Measurements from ENCODE around the gene ADGRG1.

Gene ADGRG1

GRCh38 chr16:57679016-57679415 lies 50.6 kb downstream of the ADGRG1 start:
- no peaks in the 10 kb centered on the region for H3K36me3 ChIP-seq (replicated peaks; ENCODE audit: insufficient read depth, low read length)
- H3F3A ChIP-seq (ENCODE audit: insufficient read depth, low read length) = no peaks in the 10 kb centered on the region
- no peaks in the 10 kb centered on the region for H4K20me1 ChIP-seq (ENCODE audit: insufficient read depth, low read length)
- no peak overlapping the region for H3K9ac ChIP-seq (ENCODE audit: low read length)
- H3K9me3 ChIP-seq (replicated peaks; ENCODE audit: insufficient read depth, low read length) = no peaks in the 10 kb centered on the region
- H3K4me1 ChIP-seq (ENCODE audit: low read length) = no peaks in the 10 kb centered on the region
- H3K4me3 ChIP-seq (ENCODE audit: low read length) = no peak overlapping the region
- H3K27me3 ChIP-seq (replicated peaks; ENCODE audit: insufficient read depth, low read length) = peaks cover 10% of the 10 kb centered on the region; the same call in 1 of the 2 replicates
- H3K79me2 ChIP-seq (ENCODE audit: low read length) = no peaks in the 10 kb centered on the region
- no peak overlapping the region for H2AFZ ChIP-seq (ENCODE audit: low read length)
- H3K4me2 ChIP-seq (ENCODE audit: low read depth, low read length) = no peak overlapping the region
- no peaks in the 10 kb centered on the region for H3K9me2 ChIP-seq (replicated peaks; ENCODE audit: insufficient read depth, low read length)
- H3K27ac ChIP-seq (ENCODE audit: low read length) = no peak overlapping the region
- no peak for DNase-seq
- TF ChIP-seq EZH2 (optimal IDR thresholded peaks at IDR 0.05; ENCODE audit: low read depth, low read length) = no peak
- no peak for TF ChIP-seq EZH2phosphoT487 (IDR thresholded peaks at IDR 0.05; ENCODE audit: low read length)
- no peak for TF ChIP-seq CTCF (IDR thresholded peaks at IDR 0.05; ENCODE audit: low read length)

GRCh38 chr16:57679767-57680482 lies 51.5 kb downstream of the ADGRG1 start:
- no peak overlapping the region for H2AFZ ChIP-seq (ENCODE audit: low read length)
- no peaks in the 10 kb centered on the region for H3K4me1 ChIP-seq (ENCODE audit: low read length)
- TF ChIP-seq EZH2 (optimal IDR thresholded peaks at IDR 0.05; ENCODE audit: low read depth, low read length) (no peak), EZH2phosphoT487 (IDR thresholded peaks at IDR 0.05; ENCODE audit: low read length) (no peak), CTCF (IDR thresholded peaks at IDR 0.05; ENCODE audit: low read length) (no peak)
- H3K9me3 ChIP-seq (replicated peaks; ENCODE audit: insufficient read depth, low read length) = no peaks in the 10 kb centered on the region
- H3K9ac ChIP-seq (ENCODE audit: low read length) = no peak overlapping the region
- no peak overlapping the region for H3K4me2 ChIP-seq (ENCODE audit: low read depth, low read length)
- H4K20me1 ChIP-seq (ENCODE audit: insufficient read depth, low read length) = no peaks in the 10 kb centered on the region
- H3K79me2 ChIP-seq (ENCODE audit: low read length) = no peaks in the 10 kb centered on the region
- H3K27me3 ChIP-seq (replicated peaks; ENCODE audit: insufficient read depth, low read length) = peaks cover 8% of the 10 kb centered on the region; the same call in 1 of the 2 replicates
- H3K36me3 ChIP-seq (replicated peaks; ENCODE audit: insufficient read depth, low read length) = no peaks in the 10 kb centered on the region
- DNase-seq = no peak
- H3K4me3 ChIP-seq (ENCODE audit: low read length) = no peak overlapping the region
- H3F3A ChIP-seq (ENCODE audit: insufficient read depth, low read length) = no peaks in the 10 kb centered on the region
- no peak overlapping the region for H3K27ac ChIP-seq (ENCODE audit: low read length)
- no peaks in the 10 kb centered on the region for H3K9me2 ChIP-seq (replicated peaks; ENCODE audit: insufficient read depth, low read length)

GRCh38 chr16:57680842-57681375 lies 52.5 kb downstream of the ADGRG1 start:
- Histone ChIP-seq H3K27me3 (replicated peaks; ENCODE audit: insufficient read depth, low read length) (peaks cover 3% of the 10 kb centered on the region; the same call in 1 of the 2 replicates), H3F3A (ENCODE audit: insufficient read depth, low read length) (no peaks in the 10 kb centered on the region), H3K4me3 (ENCODE audit: low read length) (no peak overlapping the region), H4K20me1 (ENCODE audit: insufficient read depth, low read length) (no peaks in the 10 kb centered on the region), H3K79me2 (ENCODE audit: low read length) (no peaks in the 10 kb centered on the region), H3K4me2 (ENCODE audit: low read depth, low read length) (no peak overlapping the region), H2AFZ (ENCODE audit: low read length) (no peak overlapping the region), H3K9ac (ENCODE audit: low read length) (no peak overlapping the region), H3K9me3 (replicated peaks; ENCODE audit: insufficient read depth, low read length) (no peaks in the 10 kb centered on the region), H3K27ac (ENCODE audit: low read length) (no peak overlapping the region), H3K4me1 (ENCODE audit: low read length) (no peaks in the 10 kb centered on the region), H3K9me2 (replicated peaks; ENCODE audit: insufficient read depth, low read length) (no peaks in the 10 kb centered on the region), H3K36me3 (replicated peaks; ENCODE audit: insufficient read depth, low read length) (no peaks in the 10 kb centered on the region)
- TF ChIP-seq EZH2 (optimal IDR thresholded peaks at IDR 0.05; ENCODE audit: low read depth, low read length) = no peak
- no peak for DNase-seq
